KOPT-K1 (cell line): ENCODE results near the gene TACC3.
"Not testable (repeated sequence)": the region's sequence is repeated elsewhere in the genome, so short reads cannot be mapped to it uniquely, and the experiment has no call there.

Experiments used
- H3K27ac ChIP-seq: fragments of 200-600 bp; sonication (generic); 2 replicates; pipeline ENCODE4 v1.5.1; 2016; ENCODE audit warnings: antibody characterized with exemption, mild to moderate bottlenecking, low read depth, low read length; ENCODE audit not compliant: poor library complexity, severe bottlenecking
- H3K36me3 ChIP-seq: fragments of 200-600 bp; sonication (generic); 2 replicates; pipeline ENCODE4 v1.5.1; 2017; ENCODE audit warnings: antibody characterized with exemption, mild to moderate bottlenecking, low read length, moderate library complexity; ENCODE audit not compliant: insufficient read depth
- H3K9me3 ChIP-seq: fragments of 200-600 bp; sonication (generic); 2 replicates; pipeline ENCODE4 v1.5.1; 2017; ENCODE audit warnings: antibody characterized with exemption, low read length, mild to moderate bottlenecking; ENCODE audit not compliant: insufficient read depth, poor library complexity, severe bottlenecking

TACC3 gene

DNA sequence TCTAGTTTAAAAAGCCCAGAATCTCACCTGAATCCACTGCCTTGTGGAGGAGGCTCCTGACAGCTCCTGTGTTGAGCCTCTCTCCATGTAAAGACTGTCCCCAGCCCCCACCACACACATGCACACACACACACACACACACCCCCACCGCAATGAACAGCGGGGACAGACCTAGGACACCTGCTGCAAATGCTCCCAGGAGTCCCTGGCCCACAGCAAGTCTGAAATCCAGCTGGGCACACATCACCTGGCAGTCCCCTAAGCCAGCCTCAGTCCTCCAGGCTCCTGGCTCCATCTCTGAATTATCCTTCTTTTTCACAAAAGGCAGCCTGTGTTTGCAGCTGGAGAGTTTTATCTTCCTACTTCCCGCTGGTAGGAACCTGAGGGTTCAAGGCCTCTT lies 30.6 kb upstream of the TACC3 start:
- no peaks in the 10 kb centered on the region for H3K9me3 ChIP-seq
- no peak overlapping the region for H3K27ac ChIP-seq
- H3K36me3 ChIP-seq: peaks cover 70% of the 10 kb centered on the region

DNA sequence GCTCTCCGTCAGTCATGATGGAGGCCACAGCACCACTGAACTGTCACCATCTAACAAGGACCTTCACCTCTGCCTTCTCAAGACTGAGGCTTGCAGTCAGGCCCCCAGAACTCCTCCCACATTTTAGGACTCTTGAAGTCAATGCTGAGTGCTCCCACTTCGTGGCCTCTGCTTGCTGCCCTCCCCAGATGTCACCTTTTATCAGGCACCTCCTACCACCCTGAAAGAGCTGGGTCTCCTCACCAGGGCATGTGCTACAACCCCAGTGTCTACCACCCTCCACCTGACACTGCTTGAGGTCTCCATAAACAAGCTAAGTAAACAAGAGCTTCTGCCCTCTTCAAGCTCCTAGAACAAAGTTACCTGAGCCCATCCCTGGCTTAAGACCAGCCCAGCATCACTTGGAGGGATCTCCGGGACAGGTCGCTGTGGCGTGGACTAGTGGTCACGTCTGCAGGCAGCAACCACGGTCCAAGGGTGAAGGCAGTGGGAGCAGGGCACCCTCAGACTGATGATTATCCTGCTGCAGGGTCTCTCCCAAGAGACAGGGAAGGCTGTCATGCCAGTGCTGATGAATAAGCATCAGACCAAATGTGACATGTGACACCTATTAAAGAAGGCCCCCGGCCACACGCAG lies 29.5 kb upstream of the TACC3 start:
- H3K36me3 ChIP-seq: peaks cover 81% of the 10 kb centered on the region
- no peak overlapping the region for H3K27ac ChIP-seq
- no peaks in the 10 kb centered on the region for H3K9me3 ChIP-seq

DNA sequence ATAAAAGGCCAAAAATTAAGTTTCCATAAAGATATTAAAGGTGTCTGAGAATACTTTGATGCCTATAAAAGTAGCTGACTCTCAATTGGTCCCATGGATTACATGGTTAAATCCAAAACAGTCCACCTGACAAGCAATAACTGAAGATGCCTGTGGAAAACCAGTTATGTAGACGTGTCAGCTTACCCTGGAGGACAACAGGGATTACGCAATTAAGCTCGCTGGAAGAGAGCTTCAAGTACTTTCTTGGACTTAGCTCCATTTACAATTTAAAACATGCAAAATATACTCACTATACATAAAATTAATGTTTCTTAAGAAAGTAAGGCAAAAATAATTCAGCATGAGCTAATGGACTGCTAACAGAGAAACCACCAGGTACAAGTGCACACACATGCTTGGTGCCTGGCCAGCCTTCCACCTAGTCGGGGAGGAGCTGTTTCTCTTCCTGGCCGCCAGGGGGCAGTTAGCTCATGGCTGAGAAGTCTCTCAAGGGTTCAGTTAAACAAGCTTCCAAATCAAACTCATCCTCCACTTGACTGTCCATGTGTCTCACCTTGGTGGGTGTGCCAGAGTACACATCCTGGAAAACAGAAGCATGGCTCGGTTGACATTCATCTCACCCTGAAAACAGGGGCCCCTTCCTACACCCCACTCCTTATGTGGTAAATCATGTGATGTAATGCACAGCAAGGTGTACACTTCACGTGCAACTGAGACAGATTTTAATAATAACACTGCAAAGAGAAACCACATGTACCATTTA lies 28.0 kb upstream of the TACC3 start:
- H3K9me3 ChIP-seq: no peaks in the 10 kb centered on the region
- no peak overlapping the region for H3K27ac ChIP-seq
- H3K36me3 ChIP-seq: peaks cover 96% of the 10 kb centered on the region

DNA sequence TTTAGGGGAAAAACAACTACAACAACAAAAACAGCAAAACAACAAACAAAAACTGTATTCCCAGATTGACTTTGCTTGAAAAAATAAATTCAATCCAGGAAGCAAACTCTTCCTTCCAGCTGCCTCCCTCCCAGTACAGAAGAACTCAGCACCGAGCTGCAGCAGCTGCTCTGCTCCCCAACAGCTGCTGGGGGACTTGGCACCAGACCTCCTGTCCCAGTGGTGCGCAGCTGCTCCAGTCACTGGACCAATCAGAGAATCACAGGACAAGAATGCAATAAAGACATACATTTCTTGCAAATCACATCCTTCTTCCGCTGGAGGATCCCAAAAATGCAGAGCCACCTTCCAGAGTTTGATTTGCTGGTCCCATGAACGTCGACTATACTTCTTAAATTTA lies 25.4 kb upstream of the TACC3 start:
- Histone ChIP-seq H3K36me3 (peaks cover 100% of the 10 kb centered on the region), H3K27ac (no peak overlapping the region), H3K9me3 (no peaks in the 10 kb centered on the region)

DNA sequence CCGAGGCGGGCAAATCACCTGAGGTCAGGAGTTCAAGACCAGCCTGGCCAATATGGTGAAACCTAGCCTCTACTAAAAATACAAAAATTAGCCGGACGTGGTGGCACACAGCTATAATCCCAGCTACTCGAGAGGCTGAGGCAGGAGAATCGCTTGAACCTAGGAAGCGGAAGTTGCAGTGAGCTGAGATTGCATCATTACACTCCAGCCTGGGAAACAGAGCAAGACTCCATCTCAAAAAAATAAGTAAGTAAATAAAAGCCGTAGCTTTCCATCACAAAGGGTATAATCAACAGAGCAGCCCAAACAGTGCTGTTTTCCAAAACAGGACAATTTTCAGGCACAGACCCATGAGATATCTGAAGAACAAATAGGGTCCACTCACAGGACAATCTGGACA lies 19.6 kb upstream of the TACC3 start:
- H3K9me3 ChIP-seq, H3K27ac ChIP-seq: not testable (repeated sequence)
- peaks cover 100% of the 10 kb centered on the region for H3K36me3 ChIP-seq

DNA sequence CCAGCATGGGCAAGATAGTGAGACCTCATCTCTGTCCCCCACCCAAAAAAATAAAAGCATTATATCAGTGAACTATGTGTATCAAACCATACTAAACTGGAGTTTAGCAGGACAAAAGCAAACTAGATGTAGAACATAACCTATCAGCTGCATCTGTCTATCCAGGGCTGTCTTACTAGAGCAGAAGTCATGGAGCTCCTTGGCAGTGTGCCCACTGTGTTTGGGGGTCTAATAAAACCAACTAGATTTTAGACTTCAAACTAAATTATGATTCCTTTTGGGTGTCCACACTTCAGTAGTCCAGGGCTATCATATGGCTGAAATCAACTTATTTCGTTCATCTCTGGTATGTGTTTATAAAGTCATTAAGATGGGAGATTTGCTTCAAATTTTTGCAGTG lies 17.5 kb upstream of the TACC3 start:
- Histone ChIP-seq H3K36me3 (peaks cover 95% of the 10 kb centered on the region), H3K27ac (no peak overlapping the region), H3K9me3 (no peaks in the 10 kb centered on the region)

DNA sequence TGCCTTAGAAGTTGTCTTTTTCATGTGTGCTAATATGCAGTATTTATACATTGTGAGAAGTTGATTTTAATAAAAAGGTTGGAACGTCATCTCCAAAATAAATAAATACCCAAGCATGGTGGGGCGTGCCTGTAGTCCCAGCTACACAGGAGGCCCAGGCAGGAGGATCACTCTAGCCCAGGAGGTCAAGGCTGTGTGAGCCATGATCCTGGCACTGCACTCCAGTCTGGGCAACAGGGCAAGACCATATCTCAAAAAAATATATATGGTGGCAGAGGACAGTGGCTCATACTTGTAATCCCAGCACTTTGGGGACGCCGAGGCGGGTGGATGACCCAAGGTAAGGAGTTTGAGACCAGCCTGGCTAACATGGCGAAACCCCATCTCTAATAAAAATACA lies 15.6 kb upstream of the TACC3 start:
- H3K27ac ChIP-seq: no peak overlapping the region
- peaks cover 95% of the 10 kb centered on the region for H3K36me3 ChIP-seq
- H3K9me3 ChIP-seq: no peaks in the 10 kb centered on the region

DNA sequence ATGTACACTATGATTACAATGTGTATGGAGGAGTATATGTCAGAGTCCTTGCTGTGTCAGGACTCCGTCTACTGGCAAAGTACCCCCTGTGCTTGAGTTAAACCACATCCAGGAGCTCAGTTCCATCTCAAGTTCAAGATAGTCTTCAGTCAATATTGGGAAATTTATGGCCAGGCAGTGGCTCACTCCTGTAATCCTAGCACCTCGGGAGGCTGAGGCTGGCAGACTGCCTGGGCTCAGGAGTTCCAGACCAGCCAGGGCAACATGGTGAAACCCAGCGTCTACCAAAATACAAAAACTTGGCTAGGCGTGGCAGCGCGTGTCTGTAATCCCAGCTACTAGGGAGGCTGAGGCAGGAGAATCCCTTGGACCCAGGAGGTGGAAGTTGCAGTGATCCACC lies 15.0 kb upstream of the TACC3 start:
- H3K27ac ChIP-seq: no peak overlapping the region
- H3K9me3 ChIP-seq: no peaks in the 10 kb centered on the region
- H3K36me3 ChIP-seq: peaks cover 90% of the 10 kb centered on the region

DNA sequence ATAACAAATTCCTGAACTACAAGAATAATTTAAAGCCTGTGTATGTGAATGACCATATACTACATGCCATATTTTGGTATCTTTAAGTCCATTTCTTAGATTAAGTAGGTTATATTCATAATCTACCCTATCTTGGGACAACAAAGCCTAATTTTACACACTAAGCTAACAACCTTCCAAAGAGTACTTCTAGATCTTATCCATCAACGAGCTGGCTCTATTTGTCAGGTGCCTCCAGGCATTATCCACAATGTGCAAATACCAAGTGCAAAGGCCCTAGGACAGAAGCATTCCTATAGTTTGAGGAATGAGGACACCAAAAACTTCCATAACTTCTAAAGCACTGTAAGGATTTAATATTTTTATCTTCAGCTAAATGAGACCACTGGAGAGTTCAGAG lies 12.7 kb upstream of the TACC3 start:
- Histone ChIP-seq H3K36me3 (peaks cover 68% of the 10 kb centered on the region), H3K27ac (no peak overlapping the region)

DNA sequence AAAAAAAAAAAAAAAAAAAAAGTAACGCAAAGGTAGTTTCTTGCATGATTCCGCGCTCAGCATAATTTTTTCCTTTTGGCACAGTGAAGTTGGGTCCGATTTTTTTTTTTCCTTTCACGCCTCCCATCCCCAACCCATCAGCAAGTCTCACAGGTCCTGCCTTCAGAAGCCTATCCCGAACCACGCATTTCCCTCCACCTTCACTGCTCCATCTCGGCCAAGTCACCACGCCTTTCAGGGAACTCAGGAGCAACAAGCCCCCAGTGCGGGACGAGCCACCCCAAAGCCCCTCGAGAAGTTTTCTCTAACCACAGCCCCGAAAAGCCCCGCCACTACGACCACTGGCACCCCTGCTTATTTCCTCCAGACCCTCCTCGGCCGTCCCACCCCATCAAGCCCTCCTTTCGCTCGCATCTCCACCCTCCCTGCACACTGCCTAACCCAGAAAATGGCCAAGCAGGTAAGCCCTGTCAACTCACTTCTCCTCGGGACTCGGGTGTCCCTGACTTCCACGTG lies 10.2 kb upstream of the TACC3 start:
- peaks cover 68% of the 10 kb centered on the region for H3K36me3 ChIP-seq
- no peaks in the 10 kb centered on the region for H3K9me3 ChIP-seq
- peak overlapping the region; percentile 100 for H3K27ac ChIP-seq

More for the DNA sequence above, 12.7 kb upstream of the TACC3 start:
- H3K9me3 ChIP-seq: no peaks in the 10 kb centered on the region

DNA sequence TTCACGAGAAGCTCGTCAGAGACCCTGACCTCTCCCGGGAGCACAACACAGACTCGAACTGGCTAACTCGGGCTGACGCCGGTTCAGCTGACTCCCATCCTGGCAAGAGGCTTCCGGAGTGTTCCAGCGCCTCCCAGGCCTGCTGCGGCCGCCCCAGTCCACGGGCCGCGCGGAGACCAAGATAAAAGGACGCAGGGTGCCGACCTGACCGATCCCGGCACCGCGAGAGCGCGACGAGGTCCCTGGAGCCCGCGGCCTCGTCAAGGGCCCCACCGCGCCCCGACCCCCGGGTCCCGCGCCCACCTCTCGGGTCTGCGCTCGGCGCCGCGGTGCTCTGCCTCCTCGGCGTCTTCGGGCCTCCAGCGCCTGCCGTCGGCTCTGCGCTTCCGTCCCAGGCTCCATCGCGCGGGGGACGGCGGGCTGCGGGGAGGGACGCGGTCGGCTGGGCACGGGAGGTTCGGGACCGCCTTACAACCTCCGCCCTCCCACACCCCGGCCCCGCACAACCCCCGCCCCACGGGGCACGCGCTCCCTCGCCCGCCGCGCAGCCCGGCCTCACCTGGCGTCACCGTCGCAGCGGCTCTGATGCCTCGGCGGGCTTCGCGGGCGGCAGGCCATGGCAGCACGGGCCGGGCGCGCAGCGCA lies 9.6 kb upstream of the TACC3 start:
- H3K27ac ChIP-seq: peak overlapping the region; percentile 100
- H3K9me3 ChIP-seq: no peaks in the 10 kb centered on the region
- peaks cover 68% of the 10 kb centered on the region for H3K36me3 ChIP-seq

DNA sequence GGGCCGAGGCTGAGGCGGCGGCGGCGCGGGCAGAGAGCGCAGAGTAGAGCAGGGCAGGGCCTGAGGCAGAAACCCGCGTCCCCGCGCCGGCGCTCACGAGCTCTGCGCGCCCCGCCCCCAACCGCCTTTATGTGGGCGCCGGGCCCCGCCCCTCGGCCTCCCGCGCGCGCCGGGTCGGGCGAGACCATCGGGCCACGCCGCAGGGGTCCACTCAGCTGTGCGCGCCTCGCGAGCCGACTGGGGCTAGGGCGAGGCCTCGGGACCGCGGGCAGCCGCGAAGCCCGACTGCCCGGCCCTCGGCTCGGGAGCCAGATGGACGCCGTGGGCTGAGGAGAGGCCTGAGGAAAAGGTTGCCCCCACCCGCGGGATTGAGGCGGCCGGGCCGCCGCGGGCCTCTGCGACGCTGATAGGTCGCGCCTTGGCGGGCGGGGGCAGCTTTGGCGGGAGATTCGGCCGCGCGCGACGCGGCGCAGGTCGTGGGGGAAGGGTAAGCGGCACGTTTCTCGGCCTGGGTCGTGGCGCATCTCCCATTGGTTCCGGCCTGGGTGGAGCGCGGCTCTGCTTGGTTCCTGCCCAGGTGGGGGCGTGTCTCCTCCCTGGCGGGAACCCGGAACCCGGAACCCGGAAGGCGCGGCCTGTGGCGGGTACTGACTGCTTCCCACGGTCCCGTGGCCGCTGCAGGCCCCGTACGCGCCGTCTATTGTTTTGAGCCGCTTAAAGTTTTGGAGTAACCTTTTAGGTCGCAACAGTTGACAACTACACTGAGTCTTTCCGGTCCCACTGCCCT lies 8.9 kb upstream of the TACC3 start, which contains the start of gene SLBP:
TSS of gene SLBP (minus strand) at position 104 of the 787 bp plus-strand sequence. CDS start 131 bp downstream, outside the sequence.
- no peaks in the 10 kb centered on the region for H3K9me3 ChIP-seq
- peak within 1 kb of the TSS; percentile 100 for H3K27ac ChIP-seq
- H3K36me3 ChIP-seq: peaks cover 73% of the 10 kb centered on the region

DNA sequence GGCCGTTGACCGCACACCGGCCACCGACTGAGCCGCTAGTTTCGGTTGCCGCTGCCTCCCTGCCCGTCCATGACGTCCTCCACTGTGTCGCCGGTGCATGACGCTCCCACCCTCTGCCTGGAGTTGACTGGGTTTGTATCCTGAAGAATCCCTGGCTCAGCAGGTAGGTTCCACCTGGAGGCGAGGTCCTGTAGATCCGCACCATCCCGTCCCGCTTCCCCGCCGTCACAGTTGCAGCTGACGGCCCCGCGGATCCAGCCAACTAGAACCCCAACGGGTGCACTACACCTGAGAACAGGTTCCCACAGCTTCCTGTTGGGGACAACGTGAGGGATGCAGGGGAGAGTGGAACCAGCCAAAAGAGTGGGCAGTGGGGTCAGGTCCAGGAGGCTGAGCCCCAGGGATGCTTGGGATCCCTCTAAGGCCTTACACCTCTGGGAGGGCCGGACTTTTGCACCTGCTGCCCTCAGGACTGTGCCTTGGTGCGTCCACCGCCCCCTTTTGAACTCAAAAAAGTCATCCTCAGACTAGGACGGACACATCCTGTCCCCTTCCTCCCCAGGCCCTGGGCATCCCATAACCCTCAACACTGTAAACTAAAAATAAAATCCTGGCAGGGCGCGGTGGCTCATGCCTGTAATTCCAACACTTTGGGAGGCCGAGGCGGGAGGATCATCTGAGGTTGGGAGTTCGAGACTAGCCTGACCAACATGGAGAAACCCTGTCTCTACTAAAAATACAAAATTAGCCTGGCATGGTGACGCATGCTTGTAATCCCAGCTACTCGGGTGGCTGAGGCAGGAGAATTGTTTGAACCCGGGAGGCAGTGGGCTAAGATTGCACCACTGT lies 8.1 kb upstream of the TACC3 start:
- peaks cover 73% of the 10 kb centered on the region for H3K36me3 ChIP-seq

More for the DNA sequence above, 8.1 kb upstream of the TACC3 start:
- Histone ChIP-seq H3K27ac (peak overlapping the region; percentile 100), H3K9me3 (no peaks in the 10 kb centered on the region)
